Measurements from ENCODE around the gene ATL2. TPM values are rescaled to one million over a fixed set of nuclear protein-coding genes. Genes with fewer than 3 reads are reported as not detected.
A peak's percentile ranks its signal among the peaks of the same experiment; 100 is the strongest.

Gene ATL2
- total and polyA plus RNA-seq, 2 of the 8 experiments (the other 6 are each of a cell fraction or from before 2014, with no cell fraction given): 38.8 to 84.6 TPM

GRCh38 chr2:38244301-38244700, 132.8 kb downstream of the ATL2 start:
- H3K79me1 ChIP-seq (ENCODE audit: low read depth, low read length): no peaks in the 10 kb centered on the region
- no peak overlapping the region for H3K4ac ChIP-seq (replicated peaks; ENCODE audit: insufficient read length, low read depth, low read length)
- no peak overlapping the region for H3K4me2 ChIP-seq (ENCODE audit: insufficient read depth in 1 of 2, low read depth in 2 of 2, low read length in 2 of 2)
- no peak overlapping the region for H2BK15ac ChIP-seq (ENCODE audit: low read length)
- no peak overlapping the region for H4K5ac ChIP-seq (ENCODE audit: insufficient read length, low read depth, low read length)
- H3K14ac ChIP-seq (ENCODE audit: insufficient read length): no peak overlapping the region
- ChIA-PET POLR2A (ENCODE audit: partially characterized antibody) (no interaction called here), CTCF (ENCODE audit: partially characterized antibody) (interaction anchor here (0.9 to 2.5 kb wide), 2 partner anchors 30 to 264 kb away, joined by 3 to 10 read pairs; no protein-coding TSS in a partner anchor)
- no peak overlapping the region for H3K9ac ChIP-seq (replicated peaks in 1 of 4; ENCODE audit: extremely low read depth in 1 of 4, low read depth in 3 of 4, low read length in 3 of 4)
- no peak overlapping the region for H3K23ac ChIP-seq (ENCODE audit: insufficient read length)
- no peak overlapping the region for H3K4me3 ChIP-seq (ENCODE audit: extremely low read depth in 1 of 4, insufficient read depth in 2 of 4, low read depth in 3 of 4, low read length in 4 of 4)
- no peaks in the 10 kb centered on the region for H3K36me3 ChIP-seq (ENCODE audit: control insufficient read depth in 2 of 4, insufficient read depth in 4 of 4, low read length in 3 of 4)
- no peaks in the 10 kb centered on the region for H3K23me2 ChIP-seq (ENCODE audit: low read depth, low read length)
- WGBS, 2 experiments (ENCODE audit: extremely low coverage in 1 of 2, insufficient coverage in 1 of 2, insufficient read length in 1 of 2, insufficient replicate concordance in 2 of 2, low coverage in 1 of 2, low lambda C conversion rate in 2 of 2, missing lambda C conversion rate in 1 of 2): 91% methylated on average over 8 of the region's 8 CpGs; no CpG with 5 or more reads in 1 of the 2 experiments
- H3K9me3 ChIP-seq (ENCODE audit: insufficient read depth in 2 of 2, low read depth in 1 of 2, low read length in 1 of 2): no peaks in the 10 kb centered on the region
- no peak overlapping the region for H2BK120ac ChIP-seq (replicated peaks; ENCODE audit: low read depth, low read length)
- H2AK5ac ChIP-seq (ENCODE audit: low read depth, low read length): no peak overlapping the region
- H3K79me2 ChIP-seq (ENCODE audit: control insufficient read depth in 1 of 2, insufficient read depth in 2 of 2, low read length in 2 of 2): no peaks in the 10 kb centered on the region
- FAIRE-seq (no peak), DNase-seq (ENCODE audit: low read depth in 1 of 2, low spot score in 2 of 2) (no peak)
- no peaks in the 10 kb centered on the region for H3K27me3 ChIP-seq (replicated peaks in 1 of 4; ENCODE audit: control insufficient read depth in 3 of 4, extremely low read depth in 1 of 4, insufficient read depth in 3 of 4, low read length in 3 of 4)
- H3K18ac ChIP-seq (ENCODE audit: extremely low read depth, low read length): no peak overlapping the region
- no peak overlapping the region for H4K91ac ChIP-seq (replicated peaks; ENCODE audit: insufficient read length, low read length)
- H4K8ac ChIP-seq (ENCODE audit: extremely low read depth, insufficient read depth, low read length): no peak overlapping the region
- H4K20me1 ChIP-seq (replicated peaks in 1 of 2; ENCODE audit: control insufficient read depth in 1 of 2, insufficient read depth in 2 of 2, low read length in 2 of 2): no peaks in the 10 kb centered on the region
- H2BK5ac ChIP-seq (ENCODE audit: low read depth, low read length): no peak overlapping the region
- H3K56ac ChIP-seq (replicated peaks; ENCODE audit: insufficient read length, low read depth, low read length): no peak overlapping the region
- H2AFZ ChIP-seq (ENCODE audit: low read length): 0 out of 2 replicates have a peak overlapping the region, but pooled peaks have one; percentile 79
- no peak overlapping the region for H2BK20ac ChIP-seq (ENCODE audit: low read length)
- no peak overlapping the region for H2BK12ac ChIP-seq (ENCODE audit: low read depth, low read length)
- H3K27ac ChIP-seq (ENCODE audit: low read depth, low read length): no peak overlapping the region
- H3K4me1 ChIP-seq (replicated peaks in 1 of 4; ENCODE audit: control insufficient read depth in 3 of 4, insufficient read depth in 4 of 4, low read length in 3 of 4): no peaks in the 10 kb centered on the region
- TF ChIP-seq POLR2A (IDR thresholded peaks at IDR 0.05; ENCODE audit: control extremely low read depth in 1 of 2, low read depth in 2 of 2, low read length in 2 of 2) (no peak), BCL11A (IDR thresholded peaks at IDR 0.05; ENCODE audit: low read depth in 2 of 2, low read length in 2 of 2) (no peak), GABPA (IDR thresholded peaks at IDR 0.05; ENCODE audit: borderline replicate concordance, insufficient read depth, low read length) (no peak), RAD21 (IDR thresholded peaks at IDR 0.05 in 1 of 2, conservative IDR thresholded peaks at IDR 0.05 in 1 of 2; ENCODE audit: low read depth in 2 of 2, low read length in 2 of 2) (no peak), BRCA1 (IDR thresholded peaks at IDR 0.05; ENCODE audit: low read depth, low read length) (no peak), GTF2F1 (IDR thresholded peaks at IDR 0.05; ENCODE audit: borderline replicate concordance, low read depth, low read length) (no peak), HDAC6 (IDR thresholded peaks at IDR 0.05; ENCODE audit: low read depth, low read length) (no peak), HDAC2 (IDR thresholded peaks at IDR 0.05; ENCODE audit: borderline replicate concordance in 1 of 2, low read depth in 2 of 2, low read length in 2 of 2) (no peak), NRF1 (IDR thresholded peaks at IDR 0.05; ENCODE audit: low read depth, low read length) (no peak), KDM4A (IDR thresholded peaks at IDR 0.05; ENCODE audit: low read depth, low read length, severe bottlenecking) (no peak), RFX5 (IDR thresholded peaks at IDR 0.05; ENCODE audit: borderline replicate concordance, low read depth, low read length) (no peak), ZNF274 (IDR thresholded peaks at IDR 0.05; ENCODE audit: borderline replicate concordance, extremely low read depth, low read length) (no peak), ASH2L (IDR thresholded peaks at IDR 0.05; ENCODE audit: low read length) (no peak)
- TF ChIP-seq, protein P1, sequence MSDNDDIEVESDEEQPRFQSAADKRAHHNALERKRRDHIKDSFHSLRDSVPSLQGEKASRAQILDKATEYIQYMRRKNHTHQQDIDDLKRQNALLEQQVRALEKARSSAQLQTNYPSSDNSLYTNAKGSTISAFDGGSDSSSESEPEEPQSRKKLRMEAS (IDR thresholded peaks at IDR 0.05): no peak

All from H1 (cell line).